HG03196 (cell line): ENCODE results near the gene ADAMTS3.
"Not testable (repeated sequence)": the region's sequence is repeated elsewhere in the genome, so short reads cannot be mapped to it uniquely, and the experiment has no call there.

ENCODE experiments used
- ATAC-seq: cut with Tn5 transposase; IDR thresholded peaks from one replicate; pipeline ENCODE4 v1.9.1; 2021; ENCODE audit not compliant: unreplicated experiment

ADAMTS3 gene

DNA sequence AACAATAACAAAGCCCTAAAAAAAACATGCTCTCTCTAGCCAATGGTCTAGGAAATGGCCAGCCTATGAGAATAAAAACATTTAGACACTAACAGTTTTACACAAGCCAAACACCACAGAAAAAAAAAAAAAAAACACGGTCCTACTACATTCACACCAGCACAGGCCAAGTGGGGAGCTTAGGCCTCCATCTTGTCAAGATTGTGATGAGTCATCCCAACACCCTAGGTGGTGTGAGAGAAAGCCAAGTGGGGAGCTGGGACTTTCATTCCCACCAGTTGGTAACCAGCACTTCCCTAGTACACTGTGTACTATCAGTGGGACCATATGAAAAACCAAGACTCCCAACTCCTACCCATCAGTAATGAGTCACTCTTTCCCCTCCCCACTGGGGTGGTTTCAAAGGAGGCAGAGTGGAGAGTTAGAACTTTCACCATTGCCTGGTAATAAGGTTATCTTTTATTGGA is 95.6 kb downstream of the ADAMTS3 start:
- ATAC-seq = no peak

GRCh38 chr4:72471816-72472215 is 97.2 kb downstream of the ADAMTS3 start:
- no peak for ATAC-seq

DNA sequence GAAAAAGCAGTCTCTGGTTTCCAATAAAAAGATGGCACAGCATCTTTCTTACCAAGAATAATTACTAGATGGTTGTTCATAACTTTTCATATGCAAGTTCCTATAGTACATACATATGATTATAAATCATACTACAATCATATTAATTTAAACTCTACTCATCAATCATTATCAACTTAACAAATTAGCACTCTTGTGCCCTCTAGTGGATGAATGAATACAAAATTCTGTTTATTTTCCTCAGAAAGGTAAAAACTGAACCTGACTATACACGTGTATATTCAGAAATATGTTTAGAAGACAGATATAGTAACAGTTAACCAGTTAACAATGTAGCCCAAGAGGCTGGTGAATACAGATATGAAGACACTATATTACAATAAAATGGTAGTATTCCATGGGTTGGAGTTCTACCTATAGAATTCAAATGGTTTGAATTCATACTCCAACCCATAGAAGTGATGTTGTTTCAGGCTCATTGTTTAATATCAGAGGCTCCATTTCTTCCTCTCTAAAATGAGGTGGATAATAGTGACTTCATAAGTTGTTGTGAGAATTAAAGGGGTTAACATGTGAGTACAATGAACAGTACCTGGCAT is 100.0 kb downstream of the ADAMTS3 start:
- ATAC-seq = no peak

- no peak for ATAC-seq
Observed at GRCh38 chr4:72467633-72468032, 101.4 kb downstream of the ADAMTS3 start.

GRCh38 chr4:72463724-72464123 is 105.3 kb downstream of the ADAMTS3 start:
- no peak for ATAC-seq

DNA sequence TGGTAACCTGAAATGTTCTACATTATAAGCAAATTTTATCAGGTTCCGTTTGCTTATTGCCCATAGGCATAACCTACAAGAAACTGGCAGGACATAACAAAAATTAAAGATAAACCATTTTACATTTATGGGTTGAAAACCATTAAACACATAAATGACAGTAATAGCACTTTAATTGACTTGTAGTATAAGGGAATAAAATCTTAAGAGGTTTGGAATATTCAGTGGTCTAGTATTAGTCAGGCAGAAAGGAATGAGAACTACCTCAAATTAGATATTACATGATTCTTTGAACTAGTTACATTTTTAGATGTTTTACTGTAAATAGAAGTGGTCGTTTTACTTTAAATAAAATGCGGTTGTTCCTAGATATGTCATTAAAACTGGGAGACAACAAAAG is 111.9 kb downstream of the ADAMTS3 start:
- ATAC-seq = no peak

- no peak for ATAC-seq
Observed at GRCh38 chr4:72451349-72451748, 117.7 kb downstream of the ADAMTS3 start.

GRCh38 chr4:72449705-72450104 is 119.3 kb downstream of the ADAMTS3 start:
- ATAC-seq = no peak

DNA sequence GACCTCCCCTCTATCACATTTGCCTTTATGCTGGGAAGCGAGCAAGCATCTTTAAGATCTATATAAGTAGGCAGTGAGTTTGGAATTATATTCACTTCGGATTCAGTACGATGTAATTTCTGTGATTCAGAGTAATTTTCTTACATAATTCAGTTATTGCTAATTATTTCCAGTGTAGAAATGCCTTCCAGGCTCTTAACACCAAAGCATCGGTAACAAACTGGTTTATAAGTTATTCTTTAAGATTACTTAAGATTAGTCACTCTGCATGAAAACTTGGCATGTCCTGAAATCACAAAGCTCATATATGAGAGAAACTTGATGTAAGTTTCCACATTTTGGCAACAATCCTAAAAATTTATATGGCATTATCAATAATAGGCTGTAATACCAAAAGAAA is 120.8 kb downstream of the ADAMTS3 start:
- no peak for ATAC-seq

GRCh38 chr4:72446353-72447055 is 122.5 kb downstream of the ADAMTS3 start:
- no peak for ATAC-seq

- no peak for ATAC-seq
Observed at GRCh38 chr4:72444092-72444491, 124.9 kb downstream of the ADAMTS3 start.

DNA sequence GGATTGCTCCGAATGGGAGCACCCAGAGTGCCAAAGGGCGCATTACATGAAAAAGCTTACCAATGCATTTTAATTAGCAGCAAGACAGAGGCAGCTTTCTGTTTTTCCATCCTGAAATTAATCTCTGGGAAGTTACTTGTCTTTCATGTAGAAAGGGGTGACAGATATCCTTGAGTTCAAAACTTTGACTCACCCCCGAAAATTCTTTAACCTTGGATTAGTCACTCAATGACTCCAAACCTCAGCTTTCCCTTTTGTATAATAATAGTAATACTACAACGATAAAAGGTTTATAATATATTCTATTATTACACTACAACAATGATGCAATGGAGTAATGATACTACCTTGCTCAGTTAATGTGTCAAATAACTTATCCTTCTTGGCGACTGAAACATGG is 126.3 kb downstream of the ADAMTS3 start:
- no peak for ATAC-seq

- no peak for ATAC-seq
Observed at GRCh38 chr4:72442147-72442546, 126.9 kb downstream of the ADAMTS3 start.

DNA sequence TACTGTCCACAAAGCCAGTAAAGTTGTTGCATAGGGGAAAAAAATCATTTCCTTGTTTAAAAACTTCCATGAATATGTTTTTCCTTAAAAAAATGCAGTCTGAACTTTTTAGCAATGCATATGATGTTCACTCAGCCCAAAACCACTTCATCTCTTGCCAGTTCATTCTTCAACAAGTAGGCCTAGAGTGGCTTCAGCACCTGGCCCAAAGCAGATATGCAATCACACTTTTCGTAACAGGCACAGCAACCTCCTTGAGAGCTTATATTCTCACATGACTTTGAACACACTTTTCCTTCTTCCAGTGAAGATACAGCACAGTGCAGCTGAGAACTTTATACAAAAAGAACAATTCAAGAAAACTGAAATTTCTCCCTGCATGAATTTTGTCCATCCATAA is 128.6 kb downstream of the ADAMTS3 start:
- no peak for ATAC-seq

GRCh38 chr4:72432975-72433374 is 136.0 kb downstream of the ADAMTS3 start:
- ATAC-seq = no peak

DNA sequence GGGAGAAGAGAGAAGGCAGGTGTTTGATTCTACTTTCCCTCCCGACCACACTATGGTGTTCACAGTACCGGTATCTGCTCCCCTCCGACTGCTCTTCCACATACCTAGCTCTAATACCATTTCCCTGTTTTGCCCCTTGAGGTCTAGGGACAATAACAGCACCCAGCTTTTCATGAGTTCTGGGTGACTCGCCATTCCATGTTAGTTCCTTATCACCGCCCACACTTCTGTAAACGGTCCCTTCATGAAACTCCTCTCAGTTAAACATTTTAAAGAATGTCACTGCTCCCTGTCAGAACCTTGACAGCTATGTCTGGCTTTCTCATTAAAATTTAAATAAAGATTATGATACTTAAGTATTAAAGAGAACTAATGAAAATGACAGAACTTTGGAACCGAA is 136.7 kb downstream of the ADAMTS3 start:
- ATAC-seq = no peak

- no peak for ATAC-seq
Observed at GRCh38 chr4:72430988-72431387, 138.0 kb downstream of the ADAMTS3 start.

GRCh38 chr4:72430050-72430449 is 139.0 kb downstream of the ADAMTS3 start:
- no peak for ATAC-seq

- no peak for ATAC-seq
Observed at GRCh38 chr4:72429397-72429889, 139.6 kb downstream of the ADAMTS3 start.

- ATAC-seq = no peak
Observed at GRCh38 chr4:72427057-72427456, 142.0 kb downstream of the ADAMTS3 start.

GRCh38 chr4:72425908-72426307 is 143.1 kb downstream of the ADAMTS3 start:
- ATAC-seq = not testable (repeated sequence)

GRCh38 chr4:72424006-72424405 is 145.0 kb downstream of the ADAMTS3 start:
- ATAC-seq = no peak

DNA sequence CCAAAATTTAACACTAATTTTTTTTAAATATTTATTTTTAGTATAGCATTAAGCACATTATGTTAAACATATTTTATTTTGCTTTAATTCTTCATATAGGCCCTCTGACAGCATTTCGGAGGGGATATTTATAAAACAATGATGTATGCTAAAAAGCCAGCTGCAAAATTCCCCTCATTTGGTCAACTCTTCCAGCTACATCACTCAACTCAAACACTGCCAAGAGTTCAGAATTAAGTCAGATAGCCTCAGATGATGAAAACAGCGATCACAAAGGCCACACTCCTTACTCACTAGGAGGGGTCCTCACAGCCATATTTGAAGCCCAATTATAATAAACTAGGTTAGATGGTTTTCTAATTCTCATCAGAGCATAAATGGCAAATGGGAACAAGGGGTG is 146.6 kb downstream of the ADAMTS3 start:
- no peak for ATAC-seq
